Ramos (cell line): ENCODE data around the gene OSBPL7.

Experiments used
- in situ Hi-C: fragments of 300-500 bp; cut with MboI; formaldehyde crosslinking; loops from one replicate; pipeline ENCODE4 v1.14.3; 2022; ENCODE audit warnings: low sequenced_read_pairs; ENCODE audit not compliant: unreplicated experiment

OSBPL7 gene

DNA sequence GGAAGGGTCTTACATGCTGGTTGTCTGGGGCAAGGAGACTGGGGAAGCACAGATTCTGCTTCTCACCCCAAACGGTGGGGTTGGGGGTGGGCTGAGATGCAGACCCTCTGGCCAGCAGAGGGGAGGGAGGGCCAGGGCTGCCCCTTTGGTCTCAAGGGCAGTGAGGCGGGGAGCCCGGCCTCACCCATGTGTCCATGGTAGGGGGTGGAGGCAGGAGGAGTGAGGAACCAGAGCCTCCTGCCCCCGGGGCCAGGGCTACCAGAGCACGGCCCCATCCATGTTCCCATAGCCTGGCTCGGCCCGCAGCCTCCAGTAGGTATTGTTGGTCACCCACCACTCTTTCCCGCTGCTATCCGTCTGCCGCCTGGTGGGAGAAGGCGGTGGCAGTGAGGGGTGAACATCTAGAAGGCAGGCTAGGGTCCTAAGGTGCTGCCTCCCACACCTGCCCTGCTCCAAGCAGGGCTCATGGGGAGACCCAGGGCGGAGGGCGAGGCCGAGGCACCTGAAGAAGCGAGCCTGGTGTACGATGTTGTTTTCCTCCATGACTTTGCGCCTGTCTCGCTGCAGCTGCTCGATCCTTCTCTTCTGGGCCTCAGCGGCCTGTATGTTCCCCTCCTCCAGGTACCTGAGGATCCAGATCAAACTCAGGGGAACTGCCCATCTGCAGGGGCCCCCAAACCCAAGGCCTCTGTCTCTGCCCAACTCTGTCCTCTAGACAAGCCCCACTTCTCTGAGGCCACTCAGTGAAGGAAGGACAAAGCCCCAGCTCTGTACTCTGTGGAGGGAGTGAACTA is 13.4 kb downstream of the OSBPL7 start:
- in situ Hi-C loops: no loop called here

DNA sequence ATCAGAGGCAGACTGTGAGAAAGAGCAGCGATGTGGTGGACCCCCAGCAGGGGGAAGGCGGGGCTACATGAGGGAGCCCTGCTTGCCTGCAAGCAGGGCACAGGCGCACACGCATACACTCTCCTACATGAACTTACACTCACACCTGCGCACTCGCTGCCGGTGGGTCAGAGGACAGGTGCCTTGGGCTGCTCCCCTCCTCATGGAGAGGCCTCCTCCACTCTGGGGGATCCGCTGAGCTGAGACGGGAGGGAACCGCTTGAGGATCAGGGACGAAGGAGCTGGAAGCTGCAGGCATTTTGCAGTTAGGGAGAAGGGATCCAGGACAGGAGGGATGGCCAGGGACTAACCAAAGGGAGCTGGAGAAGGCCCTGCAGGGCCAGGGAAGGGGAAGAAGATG is 14.2 kb downstream of the OSBPL7 start:
- in situ Hi-C loops: no loop called here

GRCh38 chr17:47806913-47807255 is 14.7 kb downstream of the OSBPL7 start:
- in situ Hi-C loops: no loop called here

- in situ Hi-C loops: no loop called here
These were observed 15.3 kb downstream of the OSBPL7 start for GRCh38 chr17:47806026-47806912.

- in situ Hi-C loops: no loop called here
These were observed 17.1 kb downstream of the OSBPL7 start for GRCh38 chr17:47804461-47804860.

DNA sequence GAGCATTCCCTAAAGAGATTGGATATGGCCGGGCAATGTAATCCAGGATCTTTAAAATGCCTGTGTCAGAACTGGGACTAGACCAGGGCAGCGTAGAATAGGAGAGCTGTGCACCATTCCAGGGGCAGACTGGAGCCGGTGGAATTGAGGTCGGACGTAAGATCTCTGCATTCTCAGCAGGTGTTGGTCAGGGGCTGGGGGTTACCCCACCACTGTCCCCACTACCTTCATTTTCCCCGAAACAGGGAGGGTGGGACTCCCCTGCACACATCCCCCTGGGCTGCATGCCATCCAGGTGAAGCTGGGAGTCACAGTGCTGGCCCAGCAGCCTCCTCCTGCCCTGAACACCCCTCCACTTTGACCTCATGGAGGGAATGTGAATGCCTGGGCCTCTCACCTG is 17.8 kb downstream of the OSBPL7 start:
- in situ Hi-C loops: no loop called here

DNA sequence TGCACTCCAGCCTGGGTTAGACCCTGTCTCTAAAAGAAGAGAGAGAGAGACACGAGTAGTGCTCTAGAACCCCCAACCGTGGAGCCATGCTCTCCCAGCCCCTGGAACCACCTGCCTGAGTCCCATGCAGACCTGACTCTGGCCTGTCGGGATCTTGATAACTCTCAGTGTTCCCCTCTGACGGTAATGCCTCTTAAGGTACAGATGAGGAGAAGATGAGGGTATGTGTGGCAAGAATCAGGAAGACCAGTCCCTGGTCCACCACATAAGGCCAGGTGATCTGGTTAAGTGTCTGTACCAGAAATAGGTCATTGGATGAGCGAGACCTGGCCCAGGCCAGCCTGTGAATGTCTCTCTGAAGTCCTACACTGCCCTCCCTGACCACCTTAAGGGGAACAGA is 18.4 kb downstream of the OSBPL7 start:
- in situ Hi-C loops: no loop called here

GRCh38 chr17:47802341-47803022 is 19.1 kb downstream of the OSBPL7 start:
- in situ Hi-C loops: no loop called here

DNA sequence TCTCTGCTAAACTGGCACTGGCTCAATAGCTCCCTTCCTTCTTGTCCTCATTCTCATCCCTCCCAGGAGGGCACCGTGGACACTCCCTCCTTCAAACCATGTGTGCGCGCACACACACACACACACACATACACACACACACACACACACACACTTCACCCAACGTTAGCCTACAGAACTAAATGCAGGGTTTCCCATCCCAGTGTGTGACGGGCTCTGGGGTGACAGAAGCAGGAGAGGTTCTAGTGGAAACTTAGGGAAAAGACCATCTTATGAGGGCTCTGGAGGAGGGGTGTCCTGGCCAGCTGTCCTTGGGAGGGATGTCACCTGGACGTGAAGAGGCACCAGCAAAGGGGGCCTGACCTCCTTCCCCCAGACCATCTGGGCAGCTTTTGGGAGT is 19.7 kb downstream of the OSBPL7 start:
- in situ Hi-C loops: no loop called here

- in situ Hi-C loops: no loop called here
These were observed 20.3 kb downstream of the OSBPL7 start for GRCh38 chr17:47801176-47801765.

- in situ Hi-C loops: no loop called here
These were observed 20.9 kb downstream of the OSBPL7 start for GRCh38 chr17:47800686-47801085.

GRCh38 chr17:47797797-47798196 is 23.8 kb downstream of the OSBPL7 start:
- in situ Hi-C loops: no loop called here

DNA sequence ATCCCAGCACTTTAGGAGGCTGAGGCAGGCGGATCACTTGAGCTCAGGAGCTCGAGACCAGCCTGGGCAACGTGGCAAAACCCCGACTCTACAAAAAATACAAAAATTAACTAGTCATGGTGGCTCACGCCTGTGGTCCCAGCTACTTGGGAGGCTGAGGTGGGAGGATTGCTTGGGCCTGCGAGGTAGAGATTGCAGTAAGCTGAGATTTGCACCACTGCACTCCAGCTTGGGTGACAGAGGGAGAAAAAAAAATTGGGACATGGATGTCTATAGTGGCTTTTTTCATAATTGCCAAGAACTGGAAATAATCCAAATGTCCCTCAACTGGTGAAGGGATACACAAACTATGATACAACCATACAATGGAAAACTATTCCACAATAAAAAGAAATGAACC is 28.6 kb downstream of the OSBPL7 start:
- in situ Hi-C loops: no loop called here

DNA sequence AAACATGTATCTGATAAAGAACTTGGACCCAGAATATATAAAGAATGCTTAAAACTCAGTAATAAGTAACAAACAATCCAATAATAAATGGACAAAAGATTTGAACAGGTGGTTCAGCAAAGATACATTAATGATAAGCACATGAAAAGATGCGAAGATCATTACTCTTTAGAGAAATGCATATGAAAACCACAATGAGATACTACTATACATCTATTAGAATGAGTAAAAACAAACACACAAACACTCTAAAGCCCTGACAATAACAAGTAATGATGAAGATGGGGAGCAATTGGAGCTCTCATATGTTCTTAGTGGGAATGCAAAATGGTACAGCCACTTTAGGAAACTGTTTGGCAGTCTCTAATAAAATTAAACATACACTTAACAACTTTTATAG is 29.1 kb downstream of the OSBPL7 start:
- in situ Hi-C loops: no loop called here

DNA sequence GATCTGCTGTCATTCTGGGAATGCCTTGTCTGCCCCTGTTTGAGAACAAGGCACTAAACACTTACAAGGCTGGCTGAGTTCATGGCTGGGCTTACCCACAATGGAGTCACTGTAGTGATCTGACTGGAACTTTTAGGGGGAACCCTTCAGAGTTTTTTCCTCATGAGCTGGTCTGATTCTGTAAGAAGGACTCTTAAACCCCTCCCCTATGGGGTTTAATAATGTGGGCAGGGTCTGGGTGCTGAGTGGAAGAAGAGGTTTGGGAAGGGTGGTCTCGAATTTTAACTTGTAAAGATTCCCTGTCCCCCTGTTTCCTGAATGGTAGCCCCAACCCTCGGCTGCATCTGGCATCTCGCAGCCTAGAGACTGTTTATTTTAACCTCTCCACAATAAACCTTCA is 30.6 kb downstream of the OSBPL7 start:
- in situ Hi-C loops: no loop called here

GRCh38 chr17:47789611-47790561 is 31.7 kb downstream of the OSBPL7 start:
- in situ Hi-C loops: no loop called here

- in situ Hi-C loops: no loop called here
These were observed 36.0 kb downstream of the OSBPL7 start for GRCh38 chr17:47785538-47786123.

DNA sequence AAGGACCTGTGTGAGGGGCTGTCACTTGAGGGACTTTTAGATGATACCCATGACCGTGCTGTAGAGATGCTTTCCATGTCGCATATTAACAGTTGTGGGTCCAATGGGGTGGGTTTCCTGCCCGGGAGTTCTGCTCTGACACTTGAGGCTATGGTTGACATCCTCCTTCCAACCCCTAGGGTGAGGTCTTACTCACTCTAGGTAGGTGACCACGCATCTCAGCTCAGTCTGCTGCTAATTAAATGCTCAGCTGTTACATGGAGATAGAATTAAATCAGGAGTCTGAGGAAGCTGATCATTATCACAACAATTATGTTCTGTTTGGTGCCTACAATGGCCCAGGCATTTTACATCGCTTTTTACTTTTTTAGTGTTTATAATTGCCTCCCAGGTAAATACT is 40.2 kb downstream of the OSBPL7 start:
- in situ Hi-C loops: no loop called here

DNA sequence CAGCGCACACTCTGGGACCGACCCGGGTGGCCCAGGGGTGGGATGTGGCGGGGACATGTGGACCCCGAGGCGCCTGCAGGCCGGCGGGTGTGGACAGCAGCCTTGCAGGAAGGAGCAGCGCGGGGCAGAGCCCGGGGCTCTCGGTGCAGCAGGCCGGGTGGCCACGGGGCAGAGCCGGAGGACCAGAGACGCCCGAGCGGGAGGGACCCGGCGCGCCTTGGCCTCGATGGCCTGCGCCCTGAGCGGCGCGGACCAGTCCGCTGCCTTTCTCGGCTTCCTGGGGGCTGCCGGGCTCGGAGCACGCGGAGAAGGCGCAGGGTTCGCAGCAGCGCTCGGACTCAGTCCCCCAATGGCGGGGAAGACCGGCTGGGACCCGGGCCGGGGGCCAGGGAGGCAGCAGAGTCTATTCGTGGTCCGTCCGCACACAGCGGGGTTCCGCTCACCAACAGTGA is 43.4 kb downstream of the OSBPL7 start:
- in situ Hi-C loops: no loop called here
